Measurements from ENCODE around the gene CHAT. TPM values are rescaled to one million over a fixed set of nuclear protein-coding genes. Genes with fewer than 3 reads are reported as not detected.

CHAT gene
- total and polyA plus RNA-seq, 4 donors: not detected

GRCh38 chr10:49572594-49573114 is 41.2 kb upstream of the CHAT start:
- H3K9ac ChIP-seq (ENCODE audit: insufficient read depth in 1 of 2, low read length in 2 of 2): no peak overlapping the region

GRCh38 chr10:49575489-49576072 is 38.3 kb upstream of the CHAT start:
- Histone ChIP-seq H3K4me1 (ENCODE audit: control insufficient read depth in 5 of 5, insufficient read depth in 5 of 5, low read length in 5 of 5) (no peaks in the 10 kb centered on the region), H3K4me3 (no peak overlapping the region), H3K27ac (ENCODE audit: low read depth in 1 of 2, low read length in 1 of 2) (no peak overlapping the region), H3K36me3 (ENCODE audit: control insufficient read depth in 4 of 4, insufficient read depth in 4 of 4, low read length in 4 of 4) (no peaks in the 10 kb centered on the region), H3K9ac (ENCODE audit: insufficient read depth in 1 of 2, low read length in 2 of 2) (no peak overlapping the region), H3K9me3 (ENCODE audit: control insufficient read depth in 4 of 4, insufficient read depth in 3 of 4, low read length in 3 of 4) (peaks cover 0 to 2% (median 0%) of the 10 kb centered on the region in 4 donors), H3K27me3 (ENCODE audit: control insufficient read depth in 3 of 3, insufficient read depth in 3 of 3, low read length in 2 of 3) (peaks cover 0 to 2% (median 0%) of the 10 kb centered on the region in 3 donors)
- 83 to 88% methylated on average over 11 of the region's 11 CpGs for WGBS, 2 donors
- no peak for TF ChIP-seq CTCF (IDR thresholded peaks at IDR 0.05; ENCODE audit: control extremely low read depth, extremely low read depth)
- ATAC-seq (ENCODE audit: insufficient read depth, low FRiP score): no peak
- no peak for DNase-seq

More at GRCh38 chr10:49572594-49573114, 41.2 kb upstream of the CHAT start:
- DNase-seq (no peak), ATAC-seq (ENCODE audit: insufficient read depth, low FRiP score) (no peak)
- peaks cover 0 to 2% (median 0%) of the 10 kb centered on the region in 3 donors for H3K27me3 ChIP-seq (ENCODE audit: control insufficient read depth in 3 of 3, insufficient read depth in 3 of 3, low read length in 2 of 3)
- 79 to 81% methylated on average over 9 of the region's 9 CpGs for WGBS, 2 donors
- no peaks in the 10 kb centered on the region for H3K4me1 ChIP-seq (ENCODE audit: control insufficient read depth in 5 of 5, insufficient read depth in 5 of 5, low read length in 5 of 5)
- H3K36me3 ChIP-seq (ENCODE audit: control insufficient read depth in 4 of 4, insufficient read depth in 4 of 4, low read length in 4 of 4): no peaks in the 10 kb centered on the region
- no peak overlapping the region for H3K27ac ChIP-seq (ENCODE audit: low read depth in 1 of 2, low read length in 1 of 2)
- no peak for TF ChIP-seq CTCF (IDR thresholded peaks at IDR 0.05; ENCODE audit: control extremely low read depth, extremely low read depth)
- H3K9me3 ChIP-seq (ENCODE audit: control insufficient read depth in 4 of 4, insufficient read depth in 3 of 4, low read length in 3 of 4): peaks cover 0 to 9% (median 0%) of the 10 kb centered on the region in 4 donors
- no peak overlapping the region for H3K4me3 ChIP-seq

GRCh38 chr10:49577182-49577925 is 36.5 kb upstream of the CHAT start:
- DNase-seq: no peak
- Histone ChIP-seq H3K36me3 (ENCODE audit: control insufficient read depth in 4 of 4, insufficient read depth in 4 of 4, low read length in 4 of 4) (no peaks in the 10 kb centered on the region), H3K4me1 (ENCODE audit: control insufficient read depth in 5 of 5, insufficient read depth in 5 of 5, low read length in 5 of 5) (no peaks in the 10 kb centered on the region), H3K9ac (ENCODE audit: insufficient read depth in 1 of 2, low read length in 2 of 2) (no peak overlapping the region), H3K27ac (ENCODE audit: low read depth in 1 of 2, low read length in 1 of 2) (no peak overlapping the region), H3K27me3 (ENCODE audit: control insufficient read depth in 3 of 3, insufficient read depth in 3 of 3, low read length in 2 of 3) (peaks cover 0 to 6% (median 0%) of the 10 kb centered on the region in 3 donors), H3K9me3 (ENCODE audit: control insufficient read depth in 4 of 4, insufficient read depth in 3 of 4, low read length in 3 of 4) (no peaks in the 10 kb centered on the region), H3K4me3 (no peak overlapping the region)
- WGBS, 2 donors: 78 to 91% methylated on average over 2 of the region's 2 CpGs
- no peak for TF ChIP-seq CTCF (IDR thresholded peaks at IDR 0.05; ENCODE audit: control extremely low read depth, extremely low read depth)
- ATAC-seq (ENCODE audit: insufficient read depth, low FRiP score): no peak

All from lung (tissue), 12 donors.